Measurements from ENCODE around the gene FOXN1.
"Not testable (repeated sequence)": the region's sequence is repeated elsewhere in the genome, so short reads cannot be mapped to it uniquely, and the experiment has no call there.

FOXN1 gene

DNA sequence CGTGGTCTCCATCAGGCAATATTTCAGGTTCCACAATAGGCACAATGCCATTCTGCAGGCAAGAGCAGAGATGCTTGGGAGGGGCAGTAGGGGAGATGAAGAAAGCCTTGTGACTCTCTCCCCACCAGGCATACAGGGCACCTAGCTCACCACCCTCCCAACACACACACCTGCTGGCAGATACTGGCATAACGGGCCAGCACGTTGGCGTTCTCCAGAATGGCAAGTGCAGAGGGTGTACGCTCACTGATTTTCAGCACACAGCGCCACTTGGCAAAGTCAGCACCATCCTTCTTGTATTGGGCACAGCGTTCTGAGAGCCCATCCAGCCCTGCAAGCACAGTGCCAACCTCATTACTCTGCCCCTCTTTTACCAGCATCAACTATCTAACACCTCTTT, 68.4 kb downstream of the FOXN1 start:
- TF ChIP-seq, protein P1, sequence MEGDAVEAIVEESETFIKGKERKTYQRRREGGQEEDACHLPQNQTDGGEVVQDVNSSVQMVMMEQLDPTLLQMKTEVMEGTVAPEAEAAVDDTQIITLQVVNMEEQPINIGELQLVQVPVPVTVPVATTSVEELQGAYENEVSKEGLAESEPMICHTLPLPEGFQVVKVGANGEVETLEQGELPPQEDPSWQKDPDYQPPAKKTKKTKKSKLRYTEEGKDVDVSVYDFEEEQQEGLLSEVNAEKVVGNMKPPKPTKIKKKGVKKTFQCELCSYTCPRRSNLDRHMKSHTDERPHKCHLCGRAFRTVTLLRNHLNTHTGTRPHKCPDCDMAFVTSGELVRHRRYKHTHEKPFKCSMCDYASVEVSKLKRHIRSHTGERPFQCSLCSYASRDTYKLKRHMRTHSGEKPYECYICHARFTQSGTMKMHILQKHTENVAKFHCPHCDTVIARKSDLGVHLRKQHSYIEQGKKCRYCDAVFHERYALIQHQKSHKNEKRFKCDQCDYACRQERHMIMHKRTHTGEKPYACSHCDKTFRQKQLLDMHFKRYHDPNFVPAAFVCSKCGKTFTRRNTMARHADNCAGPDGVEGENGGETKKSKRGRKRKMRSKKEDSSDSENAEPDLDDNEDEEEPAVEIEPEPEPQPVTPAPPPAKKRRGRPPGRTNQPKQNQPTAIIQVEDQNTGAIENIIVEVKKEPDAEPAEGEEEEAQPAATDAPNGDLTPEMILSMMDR (conservative IDR thresholded peaks at IDR 0.05; ENCODE audit: low read depth, low read length), result no peak
- H3K4me3 ChIP-seq (ENCODE audit: low read length), result no peak overlapping the region
- DNase-seq (ENCODE audit: low read depth), result no peak

DNA sequence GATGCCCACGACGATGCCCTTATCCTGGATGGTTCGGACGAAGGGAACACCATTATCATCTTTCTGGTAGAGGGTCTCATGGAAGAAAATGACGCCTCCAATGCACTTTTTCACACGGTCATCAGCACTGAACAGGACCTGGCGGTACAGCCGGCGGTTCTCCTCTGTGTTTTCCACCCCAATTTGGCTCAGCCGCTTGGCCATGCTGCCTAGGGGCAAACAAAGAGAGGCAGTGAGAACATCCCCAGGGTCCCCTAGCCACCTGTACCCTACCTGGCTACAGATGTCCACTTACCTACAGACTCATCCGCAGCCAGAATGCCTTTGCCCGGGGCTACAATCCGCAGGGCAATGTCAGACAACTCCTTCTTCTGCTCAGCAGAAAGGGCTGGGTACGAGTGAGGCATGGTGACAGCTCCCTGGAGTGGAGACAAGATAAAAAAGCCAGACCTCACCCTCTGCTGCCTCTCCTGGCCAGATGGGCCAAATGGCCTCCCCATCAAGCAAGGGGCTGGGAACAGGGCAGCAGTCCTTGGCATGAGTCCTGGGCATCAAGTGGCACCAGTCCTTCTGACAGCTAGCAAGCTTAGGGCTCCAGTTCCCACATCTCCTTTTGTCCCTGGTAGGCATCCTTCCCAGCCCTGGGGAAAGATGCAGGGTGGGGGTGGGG, 69.1 kb downstream of the FOXN1 start:
- H3K4me3 ChIP-seq (ENCODE audit: low read length), result no peak overlapping the region
- TF ChIP-seq, protein P1 (conservative IDR thresholded peaks at IDR 0.05; ENCODE audit: low read depth, low read length), result no peak
- no peak for DNase-seq (ENCODE audit: low read depth)

DNA sequence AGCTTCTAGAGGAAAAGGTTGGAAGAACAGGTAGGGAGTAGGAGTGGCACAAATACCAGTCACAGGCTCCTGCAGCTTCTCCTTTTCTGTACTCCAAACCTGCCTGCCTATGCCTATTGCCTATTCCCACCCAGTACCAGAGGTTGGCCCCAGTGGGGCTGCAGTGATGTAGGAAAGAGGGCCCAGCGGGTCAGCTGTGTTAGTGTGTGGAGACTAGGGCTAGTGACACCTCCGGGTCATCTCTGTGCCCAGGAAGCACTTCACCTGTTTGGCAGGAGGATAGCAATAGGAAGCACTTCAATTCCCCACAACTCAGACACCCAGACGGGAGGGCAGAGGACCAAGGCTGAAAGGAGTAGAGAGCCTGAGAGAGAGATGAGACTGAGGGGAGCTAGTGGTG, 69.9 kb downstream of the FOXN1 start:
- not testable (repeated sequence) for DNase-seq (ENCODE audit: low read depth); H3K4me3 ChIP-seq (ENCODE audit: low read length)

DNA sequence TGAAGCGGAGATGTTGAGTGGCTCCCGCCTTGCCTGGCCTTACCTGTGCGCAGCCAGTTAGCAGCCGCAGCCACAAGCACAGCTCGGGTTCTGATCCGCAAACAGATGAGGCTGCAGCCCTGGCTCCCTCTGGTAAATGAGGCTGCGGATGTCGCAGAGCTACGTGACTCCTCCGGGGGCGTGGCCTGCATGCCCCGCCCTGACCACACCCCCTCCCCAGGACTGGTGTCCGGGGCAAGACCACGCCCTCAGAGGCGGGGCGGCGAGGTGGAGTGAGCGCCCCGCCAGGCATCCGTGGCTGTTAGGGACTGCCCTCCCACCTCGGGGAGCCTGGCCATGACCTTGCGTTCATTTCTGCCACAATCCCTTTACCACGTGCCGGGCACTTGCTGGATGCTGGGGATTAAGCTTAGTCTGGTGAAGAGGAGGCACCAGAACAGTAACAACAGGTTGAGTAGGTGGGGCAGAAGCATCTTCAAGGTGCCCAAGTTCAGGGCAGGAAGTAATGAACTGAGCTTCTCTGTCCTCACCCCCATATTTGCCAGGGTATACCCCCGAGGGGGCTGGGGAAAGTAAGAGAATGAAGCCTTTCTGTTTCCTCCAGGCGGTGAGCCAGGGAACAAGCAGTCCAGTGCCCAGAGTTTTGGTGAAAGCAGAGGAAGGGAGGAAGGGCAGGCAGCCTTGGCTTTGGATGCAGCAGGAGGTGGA, 70.8 kb downstream of the FOXN1 start, which contains the start of gene ALDOC:
ALDOC (minus strand) TSS at position 138 of the 708 bp plus-strand sequence. CDS start 1,363 bp downstream, outside the sequence.
- peak; percentile 82 for DNase-seq (ENCODE audit: low read depth)
- H3K4me3 ChIP-seq (ENCODE audit: low read length), result peak within 1 kb of the TSS; percentile 44
- TF ChIP-seq, protein P1 (conservative IDR thresholded peaks at IDR 0.05; ENCODE audit: low read depth, low read length), result no peak

DNA sequence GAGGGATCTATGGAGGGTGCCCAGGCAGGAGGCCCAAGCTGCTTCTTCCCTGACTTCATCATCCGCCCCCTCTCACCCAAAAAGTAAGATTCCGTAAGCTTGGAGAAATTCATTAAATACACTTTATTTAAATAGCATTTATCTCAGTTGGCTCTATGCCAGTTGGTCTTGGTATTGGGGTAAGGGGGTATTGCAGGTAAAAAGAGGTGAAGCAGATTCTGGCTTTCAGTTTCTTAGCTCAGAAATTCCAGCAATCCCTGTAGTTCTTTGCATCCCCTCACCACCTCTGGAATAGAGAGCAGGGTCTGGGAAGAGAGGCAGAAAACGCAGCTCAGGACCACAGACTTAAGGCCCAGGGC, 71.3 kb downstream of the FOXN1 start:
- no peak for DNase-seq (ENCODE audit: low read depth)
- no peak overlapping the region for H3K4me3 ChIP-seq (ENCODE audit: low read length)

DNA sequence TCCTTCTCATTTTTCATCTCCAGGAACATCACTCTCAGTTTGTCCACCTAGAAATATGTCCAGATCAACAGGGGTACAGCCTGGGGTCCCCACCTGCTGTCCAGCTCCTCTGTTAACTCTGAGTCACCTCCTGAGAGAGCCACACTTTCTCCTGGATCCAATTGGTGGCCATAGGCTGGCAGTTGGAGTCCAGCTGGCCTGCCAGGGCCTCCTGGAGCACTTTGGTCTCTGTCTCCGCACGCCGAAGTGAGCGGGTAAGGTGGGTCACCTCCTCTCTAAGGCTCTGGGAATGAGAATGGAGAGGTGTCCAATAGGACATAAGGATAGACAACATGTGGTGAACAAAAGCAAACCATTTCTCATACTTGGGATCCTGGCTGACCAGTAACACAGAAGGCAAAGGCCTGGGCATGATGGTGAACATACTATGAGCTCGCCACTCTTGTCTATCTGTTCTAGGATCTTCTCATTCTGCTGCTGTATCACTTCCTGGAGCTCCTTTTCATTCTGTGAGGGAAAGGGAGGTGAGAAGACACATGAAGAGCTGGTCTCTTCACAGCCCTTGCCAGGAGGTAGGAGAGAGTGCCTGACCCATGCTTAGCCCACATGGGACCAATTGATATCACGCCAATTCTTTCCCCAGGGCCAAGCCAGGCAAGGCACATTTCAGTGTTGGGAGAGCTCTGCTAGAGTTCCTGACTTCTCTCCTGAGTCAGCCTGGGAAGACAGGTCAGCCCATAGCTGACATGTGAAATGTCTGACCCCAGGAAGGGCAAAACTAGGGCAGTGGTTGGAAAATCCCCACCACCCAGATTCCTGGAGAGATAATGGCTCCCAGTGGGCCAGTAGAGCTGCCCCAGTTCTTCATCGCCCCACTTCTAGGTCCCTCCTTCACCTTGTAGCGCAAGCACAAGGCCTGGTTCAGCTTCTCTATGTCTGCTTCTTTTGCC, 72.4 kb downstream of the FOXN1 start:
- H3K4me3 ChIP-seq (ENCODE audit: low read length), result no peak overlapping the region
- DNase-seq (ENCODE audit: low read depth), result no peak
- TF ChIP-seq, protein P1 (conservative IDR thresholded peaks at IDR 0.05; ENCODE audit: low read depth, low read length), result no peak

More for the DNA sequence above, 71.3 kb downstream of the FOXN1 start:
- TF ChIP-seq, protein P1 (conservative IDR thresholded peaks at IDR 0.05; ENCODE audit: low read depth, low read length), result no peak

DNA sequence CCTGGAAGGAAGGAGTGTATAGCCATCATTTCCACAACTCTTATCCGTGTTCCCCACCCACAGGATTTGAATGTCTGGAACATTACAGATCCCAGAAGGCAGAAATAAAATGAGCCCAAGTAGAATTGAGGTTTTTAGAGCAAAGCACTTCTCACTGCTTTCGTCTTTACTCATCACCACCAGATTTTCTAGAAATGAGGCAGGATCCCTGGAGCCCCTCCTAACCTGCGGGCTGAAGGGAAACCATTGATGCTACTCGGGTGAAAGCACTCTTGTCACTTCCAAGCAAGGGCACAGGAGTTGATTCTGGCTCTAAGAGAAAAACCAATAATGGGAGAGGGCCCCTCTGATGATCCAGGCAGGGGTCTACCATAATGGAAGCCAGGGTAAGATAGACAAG, 73.4 kb downstream of the FOXN1 start:
- TF ChIP-seq, protein P1 (conservative IDR thresholded peaks at IDR 0.05; ENCODE audit: low read depth, low read length), result no peak
- DNase-seq (ENCODE audit: low read depth), result no peak
- no peak overlapping the region for H3K4me3 ChIP-seq (ENCODE audit: low read length)
